HepG2 (cell line): Measurements from ENCODE around the gene MIS18BP1. TPM values are rescaled to one million over a fixed set of nuclear protein-coding genes. Genes with fewer than 3 reads are reported as not detected.

Experiments used
- ATAC-seq: fragments of 200-7000 bp; cut with Tn5 transposase; 3 replicates; pipeline ENCODE4 v1.9.1; 2020; ENCODE audit warnings: mild to moderate bottlenecking, moderate library complexity
- BruUV-seq: library from RNA; stranded (reverse); fragments of 400-500 nt; replicated peaks from 2 replicates; lab custom pipeline; 2021; lab: Mats Ljungman, UMichigan
- CTCF ChIA-PET: fragments of 300-600 bp; formaldehyde crosslinking; extraction: SDS; loops from one replicate; lab custom pipeline; 2021; ENCODE audit warnings: low total read pairs, inconsistent platforms, low intra/inter-chr PET ratio; lab: Yijun Ruan, JAX
- POLR2A ChIA-PET: fragments of 350-600 bp; sonication (Branson Sonifier 250); formaldehyde crosslinking; loops from one replicate; lab custom pipeline; 2020; ENCODE audit warnings: antibody characterized with exemption, inconsistent platforms; lab: Yijun Ruan, JAX
- DNase-seq: peaks from one replicate; pipeline ENCODE4 v3.0.0-alpha.2; 2015; ENCODE audit warnings: low spot score
- FAIRE-seq: peaks from 3 replicates; lab custom pipeline; 2011; peaks lifted over from hg19 to GRCh38; lab: Jason Lieb, UNC
- H2AFZ ChIP-seq: one replicate; pipeline ENCODE4 v1.6.1; 2011; ENCODE audit warnings: low read length, inconsistent platforms
- H3K27ac ChIP-seq: fragments of 300-600 bp; 3 replicates; pipeline ENCODE4 v1.8.0; 2011; ENCODE audit warnings: mixed run types, mild to moderate bottlenecking, mixed read lengths, low read length, inconsistent platforms; ENCODE audit not compliant: insufficient read depth; ENCODE audit errors: extremely low read length
- H3K27me3 ChIP-seq, 2 experiments: fragments of 200-600 bp in 1 of 2; 2 replicates in 1 of 2; 3 replicates in 1 of 2; pipeline versions ENCODE4 v1.6.0 to v1.8.0; 2011; ENCODE audit warnings: low read length in 2 of 2, mild to moderate bottlenecking in 2 of 2, moderate library complexity in 2 of 2, inconsistent platforms in 1 of 2; ENCODE audit not compliant: insufficient read depth in 2 of 2, control insufficient read depth in 1 of 2
- H3K36me3 ChIP-seq, 2 experiments: fragments of 200-600 bp in 1 of 2; replicated peaks in 1 of 2; 2 replicates in 1 of 2; 3 replicates in 1 of 2; pipeline versions ENCODE4 v1.5.1 to v1.8.0; 2011; ENCODE audit warnings: low read length in 2 of 2, inconsistent platforms in 1 of 2; ENCODE audit not compliant: insufficient read depth in 2 of 2, control insufficient read depth in 1 of 2
- H3K4me1 ChIP-seq: 2 replicates; pipeline ENCODE4 v1.5.1; 2012; ENCODE audit warnings: low read length, inconsistent platforms; ENCODE audit not compliant: insufficient read depth
- H3K4me2 ChIP-seq: 2 replicates; pipeline ENCODE4 v1.6.0; 2011; ENCODE audit warnings: low read depth, low read length, inconsistent platforms
- H3K4me3 ChIP-seq, 3 experiments: fragments of 200-600 bp in 1 of 3; sonication (generic), shearing (Covaris generic) in 1 of 3; replicated peaks in 1 of 3; 2 replicates each; pipeline ENCODE4 v1.5.1; 2011 to 2016; ENCODE audit warnings: low read length in 3 of 3, inconsistent platforms in 2 of 3, low read depth in 2 of 3, mild to moderate bottlenecking in 2 of 3, control low read depth in 1 of 3, mixed read lengths in 1 of 3; ENCODE audit not compliant: insufficient read depth in 1 of 3
- H3K79me2 ChIP-seq: one replicate; pipeline ENCODE4 v1.6.1; 2011; ENCODE audit warnings: low read length, inconsistent platforms; ENCODE audit not compliant: insufficient read depth
- H3K9ac ChIP-seq: 2 replicates; pipeline ENCODE4 v1.6.0; 2011; ENCODE audit warnings: mild to moderate bottlenecking, low read depth, low read length, inconsistent platforms; ENCODE audit not compliant: insufficient read depth
- H3K9me3 ChIP-seq: 2 replicates; pipeline ENCODE4 v1.5.1; 2012; ENCODE audit warnings: mild to moderate bottlenecking, low read length
- H4K20me1 ChIP-seq: 2 replicates; pipeline ENCODE4 v1.6.0; 2011; ENCODE audit warnings: inconsistent platforms, mild to moderate bottlenecking, low read length, moderate library complexity; ENCODE audit not compliant: insufficient read depth
- CENPBD1 ChIP-seq: sonication (generic); formaldehyde crosslinking; IDR thresholded peaks from 2 replicates; pipeline ENCODE4 v1.8.0; 2022; ENCODE audit warnings: missing genetic modification reagents, low read depth, mild to moderate bottlenecking, borderline replicate concordance
- HNRNPH1 ChIP-seq: fragments of 200-400 bp; formaldehyde crosslinking; optimal IDR thresholded peaks from 2 replicates; pipeline ENCODE3; 2017; ENCODE audit warnings: mild to moderate bottlenecking, low read depth, low read length
- PHF20 ChIP-seq: sonication (generic); formaldehyde crosslinking; IDR thresholded peaks from 2 replicates; pipeline ENCODE4 v1.5.0; 2020; ENCODE audit warnings: mild to moderate bottlenecking, missing genetic modification reagents
- RBFOX2 ChIP-seq: fragments of 200-400 bp; formaldehyde crosslinking; IDR thresholded peaks from 2 replicates; pipeline ENCODE4 v1.6.1; 2017; ENCODE audit warnings: low read depth, mild to moderate bottlenecking, low read length
- SUZ12 ChIP-seq: fragments of 150-350 bp; IDR thresholded peaks from 2 replicates; pipeline ENCODE4 v1.6.1; 2014; ENCODE audit warnings: low read depth, low read length
- ZFP82 ChIP-seq: sonication (generic); formaldehyde crosslinking; IDR thresholded peaks from 2 replicates; pipeline ENCODE4 v1.5.1; 2020; ENCODE audit warnings: mild to moderate bottlenecking, missing genetic modification reagents, borderline replicate concordance
- ZNF343 ChIP-seq: sonication (generic); formaldehyde crosslinking; IDR thresholded peaks from 2 replicates; pipeline ENCODE4 v1.4.0; 2020; ENCODE audit warnings: mild to moderate bottlenecking, missing genetic modification reagents
- WGBS: methylation state at CpG from one replicate; pipeline ENCODE4 v1.1.6; 2017; ENCODE audit warnings: low lambda C conversion rate; 5-methylcytosine and 5-hydroxymethylcytosine counted together
- in situ Hi-C: cut with HindIII; loops from 2 replicates; pipeline ENCODE4 v1.10.0; 2017; ENCODE audit warnings: low pct_unique_long_range_greater_than_20kb; ENCODE audit not compliant: extremely low pct_ligation_motif_present
- intact Hi-C: fragments of 100-400 bp; cut with micrococcal nuclease; formaldehyde crosslinking; loops from one replicate; pipeline ENCODE4 v1.10.0; 2022; ENCODE audit not compliant: unreplicated experiment
- polyA plus RNA-seq, 8 experiments: library from polyadenylated mRNA; depleted of rRNA in 3 of 8; stranded (reverse) in 7 of 8; unstranded in 1 of 8; fragments of >200 nt; fragmentation: Illumina TruSeq in 4 of 8; extraction: Trizol in 4 of 8; gene quantifications; 2 replicates each; pipeline versions ENCODE4 v1.2.1 to v1.2.3, GENCODE V29; 2011 to 2016; ENCODE audit warnings: low read depth in 4 of 8, missing spikeins in 1 of 8, mixed read lengths in 1 of 8; ENCODE audit not compliant: insufficient read depth in 1 of 8
- total RNA-seq, 5 experiments: library from RNA; depleted of rRNA; stranded (reverse); fragments of >200 nt; fragmentation: Illumina TruSeq; extraction: Trizol; gene quantifications; 2 replicates each; pipeline ENCODE4 v1.2.3, GENCODE V29; 2016; ENCODE audit warnings: low read depth in 1 of 5
- TF ChIP-seq, protein P1 (sequence below): sonication (generic); formaldehyde crosslinking; IDR thresholded peaks from 2 replicates; pipeline ENCODE4 v1.9.0; 2021; ENCODE audit warnings: missing genetic modification reagents, borderline replicate concordance

Gene MIS18BP1
- total and polyA plus RNA-seq, 2 of the 13 experiments (the other 11 are each of a cell fraction or from before 2014, with no cell fraction given): 9.5 to 36.4 TPM

GRCh38 chr14:45261209-45261608, 8.2 kb upstream of the MIS18BP1 start:
- H2AFZ ChIP-seq: no peak overlapping the region
- ATAC-seq: no peak
- no peaks in the 10 kb centered on the region for H3K36me3 ChIP-seq
- H4K20me1 ChIP-seq: no peaks in the 10 kb centered on the region
- no peaks in the 10 kb centered on the region for H3K79me2 ChIP-seq
- intact Hi-C loops: no loop called here
- no peak overlapping the region for H3K4me2 ChIP-seq
- TF ChIP-seq CENPBD1 (CRISPR knock-in tag) (no peak), PHF20 (CRISPR knock-in tag) (no peak), ZFP82 (no peak), HNRNPH1 (no peak), ZNF343 (no peak), RBFOX2 (no peak), SUZ12 (no peak)
- TF ChIP-seq, protein P1, sequence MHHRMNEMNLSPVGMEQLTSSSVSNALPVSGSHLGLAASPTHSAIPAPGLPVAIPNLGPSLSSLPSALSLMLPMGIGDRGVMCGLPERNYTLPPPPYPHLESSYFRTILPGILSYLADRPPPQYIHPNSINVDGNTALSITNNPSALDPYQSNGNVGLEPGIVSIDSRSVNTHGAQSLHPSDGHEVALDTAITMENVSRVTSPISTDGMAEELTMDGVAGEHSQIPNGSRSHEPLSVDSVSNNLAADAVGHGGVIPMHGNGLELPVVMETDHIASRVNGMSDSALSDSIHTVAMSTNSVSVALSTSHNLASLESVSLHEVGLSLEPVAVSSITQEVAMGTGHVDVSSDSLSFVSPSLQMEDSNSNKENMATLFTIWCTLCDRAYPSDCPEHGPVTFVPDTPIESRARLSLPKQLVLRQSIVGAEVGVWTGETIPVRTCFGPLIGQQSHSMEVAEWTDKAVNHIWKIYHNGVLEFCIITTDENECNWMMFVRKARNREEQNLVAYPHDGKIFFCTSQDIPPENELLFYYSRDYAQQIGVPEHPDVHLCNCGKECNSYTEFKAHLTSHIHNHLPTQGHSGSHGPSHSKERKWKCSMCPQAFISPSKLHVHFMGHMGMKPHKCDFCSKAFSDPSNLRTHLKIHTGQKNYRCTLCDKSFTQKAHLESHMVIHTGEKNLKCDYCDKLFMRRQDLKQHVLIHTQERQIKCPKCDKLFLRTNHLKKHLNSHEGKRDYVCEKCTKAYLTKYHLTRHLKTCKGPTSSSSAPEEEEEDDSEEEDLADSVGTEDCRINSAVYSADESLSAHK (CRISPR knock-in tag): no peak
- no peak for FAIRE-seq
- H3K4me1 ChIP-seq: no peaks in the 10 kb centered on the region
- no peaks in the 10 kb centered on the region for H3K27me3 ChIP-seq
- no peak overlapping the region for H3K4me3 ChIP-seq
- BruUV-seq: no TSS peak
- peaks cover 16% of the 10 kb centered on the region for H3K9me3 ChIP-seq
- in situ Hi-C loops: no loop called here
- ChIA-PET CTCF (no interaction called here), POLR2A (no interaction called here)
- no peak overlapping the region for H3K27ac ChIP-seq
- 4% methylated on average over 2 of the region's 2 CpGs for WGBS
- DNase-seq: no peak
- no peak overlapping the region for H3K9ac ChIP-seq
